SK-N-SH (cell line): ENCODE results near the gene PHC2.

ENCODE experiments used
- CTCF ChIP-seq: fragments of 200-600 bp; sonication (generic); IDR thresholded peaks from 2 replicates; pipeline ENCODE4 v1.6.1; 2017; ENCODE audit warnings: antibody characterized with exemption, mild to moderate bottlenecking, moderate library complexity
- EZH2phosphoT487 ChIP-seq: fragments of 200-600 bp; sonication (generic); IDR thresholded peaks from 2 replicates; pipeline ENCODE4 v1.6.1; 2017; ENCODE audit warnings: low read depth, mixed run types, mild to moderate bottlenecking, antibody characterized with exemption, moderate library complexity, borderline replicate concordance
- MXI1 ChIP-seq: IDR thresholded peaks from 2 replicates; pipeline ENCODE4 v1.6.1; 2012; ENCODE audit warnings: mild to moderate bottlenecking, low read depth, low read length, improper control_type of control experiment

DNA sequence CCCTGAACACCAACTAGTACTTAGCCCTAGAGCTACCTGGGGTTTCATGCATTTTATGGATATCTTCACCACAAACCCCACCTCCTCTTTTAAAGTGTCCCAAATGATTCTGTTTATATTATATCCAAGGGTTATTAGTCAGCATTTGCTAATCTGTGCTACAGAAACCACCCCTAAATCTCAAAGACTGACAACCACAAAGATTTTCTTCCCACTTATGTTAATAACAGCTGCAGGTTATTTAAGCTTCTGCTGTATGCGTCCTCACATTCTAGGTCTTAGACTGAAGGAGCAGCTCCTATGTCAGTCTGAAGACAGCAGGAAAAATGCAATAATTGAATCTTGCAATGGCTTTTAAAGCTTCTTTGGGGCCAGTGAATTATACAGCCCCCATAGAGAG is 11.2 kb upstream of the PHC2 start:
- no peak for TF ChIP-seq CTCF
- no peak for TF ChIP-seq EZH2phosphoT487
- no peak for TF ChIP-seq MXI1
